ENCODE data around the gene CAMTA1. TPM values are rescaled to one million over a fixed set of nuclear protein-coding genes. Genes with fewer than 3 reads are reported as not detected.

Gene CAMTA1
- total RNA-seq, 1 donor from 2014 or later, result 268 TPM

DNA sequence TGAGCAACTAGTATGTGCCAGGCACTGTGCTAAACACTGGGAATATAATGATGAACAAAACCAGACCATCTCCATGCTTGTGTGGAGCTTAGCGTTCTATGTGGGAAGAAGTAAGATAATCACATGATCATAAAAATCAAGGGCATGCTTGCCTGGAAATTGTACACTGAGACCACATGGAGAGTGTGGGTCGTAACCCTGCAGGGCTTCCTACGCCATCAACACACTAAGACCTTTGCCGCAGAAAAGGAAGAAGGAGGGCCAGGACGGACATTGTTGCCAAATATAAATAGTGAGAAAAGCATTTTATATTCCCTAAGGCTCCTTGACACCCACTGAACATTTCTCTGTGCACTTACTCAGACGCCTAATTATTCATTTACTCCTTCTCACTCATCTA, 597.7 kb downstream of the CAMTA1 start:
- Histone ChIP-seq H3K9me3 (ENCODE audit: low read depth) (no peaks in the 10 kb centered on the region), H3K4me1 (peaks cover 28% of the 10 kb centered on the region), H3K27me3 (no peaks in the 10 kb centered on the region), H3K9ac (no peak overlapping the region), H3K79me2 (ENCODE audit: low read depth) (no peaks in the 10 kb centered on the region), H2AFZ (replicated peaks) (no peak overlapping the region), H3K27ac (no peak overlapping the region), H3F3A (ENCODE audit: low read depth) (peaks cover 15% of the 10 kb centered on the region), H3K36me3 (no peaks in the 10 kb centered on the region), H3K4me3 (no peak overlapping the region), H4K20me1 (ENCODE audit: low read depth) (peaks cover 7% of the 10 kb centered on the region), H3K4me2 (no peak overlapping the region)
- H3K27ac Mint-ChIP-seq, result no peak overlapping the region
- no peak for TF ChIP-seq EZH2phosphoT487 (IDR thresholded peaks at IDR 0.05)
- TF ChIP-seq EZH2 (IDR thresholded peaks at IDR 0.05), result no peak
- TF ChIP-seq CTCF (IDR thresholded peaks at IDR 0.05), result no peak
- H3K27me3 Mint-ChIP-seq (ENCODE audit: insufficient read depth, low read depth), result peaks cover 9% of the 10 kb centered on the region
- DNase-seq (ENCODE audit: low spot score), result no peak
- no peaks in the 10 kb centered on the region for H3K36me3 Mint-ChIP-seq
- H3K4me1 Mint-ChIP-seq, result peaks cover 41% of the 10 kb centered on the region
- H3K9me3 Mint-ChIP-seq, result no peaks in the 10 kb centered on the region
- H3K4me3 Mint-ChIP-seq, result no peak overlapping the region

DNA sequence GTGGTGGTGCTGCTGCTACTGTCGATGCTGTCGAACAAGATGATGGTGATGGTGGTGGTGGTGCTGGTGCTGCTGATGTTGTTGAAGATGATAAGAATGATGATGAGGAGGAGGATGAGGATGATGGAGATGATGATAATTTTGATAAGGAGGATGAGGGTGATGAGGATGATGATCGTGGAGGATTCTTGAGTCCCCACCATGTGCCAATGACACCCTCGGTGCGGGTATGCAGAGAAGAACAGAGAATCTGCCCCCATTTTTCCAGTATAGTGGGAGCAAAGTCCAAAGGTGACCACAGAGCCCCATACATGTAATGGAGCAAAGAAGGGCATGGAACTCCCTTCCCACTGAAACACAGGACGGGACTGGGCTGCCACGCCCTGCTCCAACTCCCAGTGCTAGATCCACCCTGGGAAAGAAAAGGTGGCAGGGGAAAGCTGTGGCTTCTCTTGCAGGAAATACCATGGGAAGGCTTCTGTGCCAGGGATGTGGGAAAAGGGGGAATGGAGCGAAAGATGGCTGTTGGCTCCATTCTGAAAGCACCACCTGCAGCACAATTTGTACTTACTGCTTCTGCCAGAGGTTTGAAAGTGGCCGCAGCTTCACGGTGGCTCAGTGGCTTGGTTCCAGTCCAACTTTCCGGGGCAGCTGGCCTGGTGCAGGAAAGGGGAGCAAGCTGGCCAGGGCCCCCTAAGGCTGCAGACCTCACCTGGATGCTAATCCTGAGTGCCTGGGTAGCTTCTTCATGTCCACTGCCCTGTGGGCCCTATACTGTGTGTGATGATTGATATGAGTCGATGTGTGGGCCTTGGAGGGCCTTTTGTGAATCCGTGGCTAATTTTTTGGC, 598.6 kb downstream of the CAMTA1 start:
- H3K27ac Mint-ChIP-seq, result peak overlapping the region; percentile 63
- H3K4me2 ChIP-seq, result no peak overlapping the region
- H3K9me3 Mint-ChIP-seq, result no peaks in the 10 kb centered on the region

GRCh38 chr1:7384679-7385078, 599.4 kb downstream of the CAMTA1 start:
- Histone ChIP-seq H3F3A (ENCODE audit: low read depth) (peaks cover 6% of the 10 kb centered on the region), H3K36me3 (no peaks in the 10 kb centered on the region), H4K20me1 (ENCODE audit: low read depth) (peaks cover 6% of the 10 kb centered on the region), H3K79me2 (ENCODE audit: low read depth) (no peaks in the 10 kb centered on the region), H3K4me1 (peaks cover 32% of the 10 kb centered on the region), H3K4me3 (no peak overlapping the region), H3K27ac (no peak overlapping the region), H2AFZ (replicated peaks) (no peak overlapping the region), H3K9me3 (ENCODE audit: low read depth) (no peaks in the 10 kb centered on the region), H3K4me2 (no peak overlapping the region), H3K27me3 (no peaks in the 10 kb centered on the region), H3K9ac (no peak overlapping the region)
- no peak overlapping the region for H3K4me3 Mint-ChIP-seq
- DNase-seq (ENCODE audit: low spot score), result no peak
- no peak for TF ChIP-seq CTCF (IDR thresholded peaks at IDR 0.05)
- TF ChIP-seq EZH2 (IDR thresholded peaks at IDR 0.05), result no peak
- no peak for TF ChIP-seq EZH2phosphoT487 (IDR thresholded peaks at IDR 0.05)
- H3K27me3 Mint-ChIP-seq (ENCODE audit: insufficient read depth, low read depth), result peaks cover 7% of the 10 kb centered on the region
- H3K9me3 Mint-ChIP-seq, result no peaks in the 10 kb centered on the region
- peaks cover 39% of the 10 kb centered on the region for H3K4me1 Mint-ChIP-seq
- no peaks in the 10 kb centered on the region for H3K36me3 Mint-ChIP-seq
- H3K27ac Mint-ChIP-seq, result no peak overlapping the region

More for the DNA sequence above, 598.6 kb downstream of the CAMTA1 start:
- no peaks in the 10 kb centered on the region for H3K36me3 Mint-ChIP-seq
- Histone ChIP-seq H3K36me3 (no peaks in the 10 kb centered on the region), H3K27ac (no peak overlapping the region), H3K4me1 (peaks cover 36% of the 10 kb centered on the region), H3K79me2 (ENCODE audit: low read depth) (no peaks in the 10 kb centered on the region), H2AFZ (replicated peaks) (no peak overlapping the region), H3F3A (ENCODE audit: low read depth) (peaks cover 13% of the 10 kb centered on the region), H3K27me3 (no peaks in the 10 kb centered on the region), H4K20me1 (ENCODE audit: low read depth) (peaks cover 7% of the 10 kb centered on the region), H3K4me3 (no peak overlapping the region), H3K9ac (no peak overlapping the region), H3K9me3 (ENCODE audit: low read depth) (no peaks in the 10 kb centered on the region)
- no peak overlapping the region for H3K4me3 Mint-ChIP-seq
- H3K27me3 Mint-ChIP-seq (ENCODE audit: insufficient read depth, low read depth), result peaks cover 9% of the 10 kb centered on the region
- no peak for TF ChIP-seq CTCF (IDR thresholded peaks at IDR 0.05)
- no peak for TF ChIP-seq EZH2 (IDR thresholded peaks at IDR 0.05)
- no peak for TF ChIP-seq EZH2phosphoT487 (IDR thresholded peaks at IDR 0.05)
- DNase-seq (ENCODE audit: low spot score), result no peak
- H3K4me1 Mint-ChIP-seq, result peaks cover 40% of the 10 kb centered on the region

Data from neural progenitor cell (in vitro differentiated cells).